OCI-LY7 (cell line): Measurements from ENCODE around the gene STEEP1.

Experiments used
- CTCF ChIP-seq: fragments of 200-600 bp; sonication (generic); conservative IDR thresholded peaks from 2 replicates; pipeline ENCODE4 v1.5.1; 2014; ENCODE audit warnings: mild to moderate bottlenecking, antibody characterized with exemption, low read length, moderate library complexity, mixed read lengths
- EZH2phosphoT487 ChIP-seq: fragments of 200-600 bp; sonication (generic); IDR thresholded peaks from 2 replicates; pipeline ENCODE4 v1.6.1; 2018; ENCODE audit warnings: low read depth, borderline replicate concordance, mild to moderate bottlenecking, mixed run types, antibody characterized with exemption, low read length, moderate library complexity, mixed read lengths

DNA sequence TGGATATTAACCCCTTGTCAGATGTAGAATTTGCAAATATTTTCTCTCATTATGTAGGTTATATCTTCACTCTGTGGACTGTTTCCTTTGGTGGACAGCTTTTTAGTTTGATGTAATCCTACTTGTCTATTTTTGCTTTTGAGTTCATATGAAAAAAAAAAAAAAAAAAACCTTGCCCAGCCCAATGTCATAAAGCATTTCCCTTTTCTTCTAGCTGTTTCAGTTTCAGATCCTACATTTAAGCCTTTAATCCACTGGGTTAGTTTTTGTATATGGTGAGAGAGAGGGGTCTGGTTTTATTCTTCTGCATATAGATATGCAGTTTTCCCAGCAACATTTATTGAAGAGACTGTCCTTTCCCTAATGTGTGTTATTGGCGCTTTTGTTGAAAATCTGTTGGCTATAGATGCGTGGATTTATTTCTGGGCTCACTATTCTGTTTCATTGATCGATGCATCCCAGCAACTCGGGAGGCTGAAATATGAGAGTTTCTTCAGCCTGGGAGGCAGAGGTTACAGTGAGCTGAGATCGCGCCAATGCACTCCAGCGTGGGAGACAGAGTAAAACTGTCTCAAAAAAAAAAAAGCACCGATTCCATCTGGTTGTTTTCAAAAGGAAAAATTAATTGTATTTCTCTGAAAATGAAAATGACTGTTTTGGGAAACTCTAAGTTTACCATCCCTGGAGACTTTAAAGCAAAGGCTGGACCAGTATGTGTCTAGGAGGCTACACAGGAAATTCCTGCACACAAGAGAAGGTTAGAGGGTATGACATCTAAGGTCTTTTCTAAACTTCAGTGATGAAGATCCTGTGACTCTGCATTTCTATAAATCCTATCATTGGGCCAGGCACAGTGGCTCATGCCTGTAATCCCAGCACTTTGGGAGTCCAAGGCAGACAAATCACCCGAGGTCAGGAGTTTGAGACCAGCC is 35.6 kb downstream of the STEEP1 start:
- TF ChIP-seq CTCF, result no peak
- TF ChIP-seq EZH2phosphoT487, result no peak
